K562 (cell line): ENCODE measurements around the gene OPCML. TPM values are rescaled to one million over a fixed set of nuclear protein-coding genes. Genes with fewer than 3 reads are reported as not detected.

Source experiments
- ATAC-seq: fragments of 200-7000 bp; cut with Tn5 transposase; 3 replicates; pipeline ENCODE4 v1.9.1; 2020; ENCODE audit warnings: moderate library complexity
- BruUV-seq: library from RNA; stranded (reverse); fragments of 400-500 nt; replicated peaks from 2 replicates; lab custom pipeline; 2021; lab: Mats Ljungman, UMichigan
- CTCF ChIA-PET: fragments of 300-600 bp; formaldehyde crosslinking; extraction: SDS; loops from one replicate; lab custom pipeline; 2021; ENCODE audit warnings: low intra/inter-chr PET ratio; lab: Yijun Ruan, JAX
- POLR2A ChIA-PET: fragments of 300-600, 350-650 bp; sonication (Branson Sonifier 250); formaldehyde crosslinking; extraction: SDS; loops from one replicate; lab custom pipeline; 2021; ENCODE audit warnings: antibody characterized with exemption, inconsistent platforms; lab: Yijun Ruan, JAX
- DNase-seq, 4 experiments: peaks; one replicate each; pipeline versions ENCODE4 v3.0.0 to v3.0.0-alpha.2; 2011 to 2018; ENCODE audit warnings: low spot score in 3 of 4, mixed read lengths in 3 of 4; ENCODE audit errors: extremely low read depth in 1 of 4
- FAIRE-seq: peaks from 2 replicates; lab custom pipeline; 2011; peaks lifted over from hg19 to GRCh38; lab: Jason Lieb, UNC
- H2AFZ ChIP-seq: 2 replicates; pipeline ENCODE4 v1.6.0; 2011; ENCODE audit warnings: low read depth, low read length, control low read depth, inconsistent platforms
- H3K27ac ChIP-seq: fragments of 200-600 bp; 3 replicates; pipeline ENCODE4 v1.8.0; 2011; ENCODE audit warnings: low read depth, mild to moderate bottlenecking, control low read depth, inconsistent platforms, low read length, moderate library complexity, mixed read lengths; ENCODE audit errors: extremely low read depth
- H3K27me3 ChIP-seq, 2 experiments: fragments of 300-600 bp in 1 of 2; 2 replicates in 1 of 2; 3 replicates in 1 of 2; pipeline versions ENCODE4 v1.6.0 to v1.8.0; 2011; ENCODE audit warnings: inconsistent platforms in 2 of 2, low read length in 2 of 2, mild to moderate bottlenecking in 1 of 2, mixed read lengths in 1 of 2, moderate library complexity in 1 of 2; ENCODE audit not compliant: control insufficient read depth in 2 of 2, insufficient read depth in 2 of 2
- H3K36me3 ChIP-seq: fragments of 300-600 bp; 3 replicates; pipeline ENCODE4 v1.8.0; 2011; ENCODE audit warnings: mild to moderate bottlenecking, low read length, inconsistent platforms; ENCODE audit not compliant: control insufficient read depth, insufficient read depth
- H3K4me1 ChIP-seq, 2 experiments: fragments of 200-600 bp in 1 of 2; replicated peaks in 1 of 2; 2 replicates in 1 of 2; 3 replicates in 1 of 2; pipeline versions ENCODE4 v1.5.1 to v1.8.0; 2011; ENCODE audit warnings: inconsistent platforms in 2 of 2, low read length in 2 of 2, mild to moderate bottlenecking in 1 of 2, mixed read lengths in 1 of 2, moderate library complexity in 1 of 2; ENCODE audit not compliant: control insufficient read depth in 2 of 2, insufficient read depth in 2 of 2
- H3K4me2 ChIP-seq: 2 replicates; pipeline ENCODE4 v1.6.1; 2011; ENCODE audit warnings: low read length, control low read depth, inconsistent platforms, mixed read lengths; ENCODE audit not compliant: insufficient read depth
- H3K4me3 ChIP-seq: fragments of 200-600 bp; sonication (generic), shearing (Covaris generic); 2 replicates; pipeline ENCODE4 v1.5.1; 2016; ENCODE audit warnings: control low read depth, inconsistent platforms
- H3K79me2 ChIP-seq: fragments of 200-600 bp; 3 replicates; pipeline ENCODE4 v1.8.0; 2011; ENCODE audit warnings: low read length, inconsistent platforms; ENCODE audit not compliant: control insufficient read depth, insufficient read depth
- H3K9ac ChIP-seq, 2 experiments: 2 replicates each; pipeline versions ENCODE4 v1.6.0 to v1.6.1; 2011; ENCODE audit warnings: low read depth in 2 of 2, low read length in 2 of 2, control low read depth in 1 of 2, inconsistent platforms in 1 of 2, mild to moderate bottlenecking in 1 of 2, mixed read lengths in 1 of 2; ENCODE audit not compliant: insufficient read depth in 1 of 2
- H3K9me1 ChIP-seq: one replicate; pipeline ENCODE4 v1.6.0; 2011; ENCODE audit warnings: inconsistent platforms, mild to moderate bottlenecking, low read length, moderate library complexity; ENCODE audit not compliant: control insufficient read depth, insufficient read depth
- H3K9me3 ChIP-seq: replicated peaks from 2 replicates; pipeline ENCODE4 v1.5.1; 2011; ENCODE audit warnings: low read depth, low read length, inconsistent platforms; ENCODE audit not compliant: control insufficient read depth, insufficient read depth
- H4K20me1 ChIP-seq: replicated peaks from 2 replicates; pipeline ENCODE4 v1.6.1; 2011; ENCODE audit warnings: low read length, inconsistent platforms, mixed read lengths; ENCODE audit not compliant: control insufficient read depth, insufficient read depth
- SMAD3 ChIP-seq: fragments of 450-650 bp; formaldehyde crosslinking; conservative IDR thresholded peaks from 2 replicates; pipeline ENCODE4 v1.4.0; 2020; ENCODE audit warnings: mild to moderate bottlenecking
- SMARCA4 ChIP-seq: fragments of 450-650 bp; IDR thresholded peaks from 2 replicates; pipeline ENCODE4 v1.6.1; 2016
- ZNF717 ChIP-seq: fragments of 250-450 bp; sonication (Bioruptor Pico); IDR thresholded peaks from 2 replicates; pipeline ENCODE4 v1.5.0; 2021
- WGBS: fragments of 100-300 bp; shearing (Covaris generic); methylation state at CpG from one replicate; pipeline ENCODE4 v1.1.6; 2016; ENCODE audit warnings: low coverage, mixed read lengths; ENCODE audit not compliant: insufficient coverage; ENCODE audit errors: missing lambda C conversion rate; 5-methylcytosine and 5-hydroxymethylcytosine counted together
- in situ Hi-C: fragments of 300-500 bp; cut with MboI; formaldehyde crosslinking; loops from 4 replicates; pipeline ENCODE4 v1.15.0; 2018; ENCODE audit warnings: inconsistent platforms, mixed read lengths
- intact Hi-C: fragments of 100-400 bp; cut with micrococcal nuclease; formaldehyde crosslinking; loops from 2 replicates; pipeline ENCODE4 v1.14.2; 2022
- polyA plus RNA-seq, 8 experiments: library from polyadenylated mRNA; depleted of rRNA in 4 of 8; stranded (reverse) in 5 of 8; unstranded in 3 of 8; fragments of >200 nt; fragmentation: Nextera tagmentation in 2 of 8; fragmentation: Illumina TruSeq in 1 of 8; extraction: Ambion mirVana in 2 of 8; extraction: Trizol in 1 of 8; gene quantifications; 2 replicates each; pipeline versions ENCODE4 v1.2.1 to v1.2.3, GENCODE V29; 2011 to 2014; ENCODE audit warnings: inconsistent platforms in 1 of 8, missing spikeins in 1 of 8
- total RNA-seq, 7 experiments: library from RNA; depleted of rRNA in 6 of 7; stranded (reverse); fragments of >200 nt in 6 of 7; fragmentation: Illumina TruSeq in 2 of 7; extraction: Trizol in 2 of 7; gene quantifications; 2 replicates each; pipeline versions ENCODE4 v1.2.1 to v1.2.3, GENCODE V29; 2011 to 2021; ENCODE audit warnings: low replicate concordance in 1 of 7
- TF ChIP-seq, protein P1 (sequence below): IDR thresholded peaks from 3 replicates; pipeline ENCODE4 v1.6.1; 2011; ENCODE audit warnings: borderline replicate concordance, mild to moderate bottlenecking, moderate library complexity; ENCODE audit not compliant: insufficient read length; ENCODE audit errors: extremely low read depth
- TF ChIP-seq, protein P2 (sequence below), 2 experiments: fragments of 450-650 bp; IDR thresholded peaks; 2 replicates each; pipeline ENCODE4 v1.6.1; 2018; ENCODE audit warnings: mild to moderate bottlenecking in 2 of 2, low read depth in 1 of 2; ENCODE audit not compliant: partially characterized antibody in 2 of 2
- TF ChIP-seq, protein P3 (sequence below): fragments of 450-650 bp; IDR thresholded peaks from 2 replicates; pipeline ENCODE4 v1.6.1; 2014; ENCODE audit warnings: low read depth, mild to moderate bottlenecking, moderate library complexity, borderline replicate concordance
- TF ChIP-seq, protein P4 (sequence below), 2 experiments: fragments of 450-650 bp in 1 of 2; IDR thresholded peaks; 2 replicates each; pipeline ENCODE4 v1.6.1; 2011 to 2017; ENCODE audit warnings: low read depth in 2 of 2, antibody characterized with exemption in 1 of 2, borderline replicate concordance in 1 of 2, low read length in 1 of 2, mild to moderate bottlenecking in 1 of 2, mixed read lengths in 1 of 2; ENCODE audit not compliant: control insufficient read depth in 1 of 2

Gene OPCML
- total and polyA plus RNA-seq, 9 of the 15 experiments (the other 6 are each of a cell fraction or from before 2014, with no cell fraction given): not detected

DNA sequence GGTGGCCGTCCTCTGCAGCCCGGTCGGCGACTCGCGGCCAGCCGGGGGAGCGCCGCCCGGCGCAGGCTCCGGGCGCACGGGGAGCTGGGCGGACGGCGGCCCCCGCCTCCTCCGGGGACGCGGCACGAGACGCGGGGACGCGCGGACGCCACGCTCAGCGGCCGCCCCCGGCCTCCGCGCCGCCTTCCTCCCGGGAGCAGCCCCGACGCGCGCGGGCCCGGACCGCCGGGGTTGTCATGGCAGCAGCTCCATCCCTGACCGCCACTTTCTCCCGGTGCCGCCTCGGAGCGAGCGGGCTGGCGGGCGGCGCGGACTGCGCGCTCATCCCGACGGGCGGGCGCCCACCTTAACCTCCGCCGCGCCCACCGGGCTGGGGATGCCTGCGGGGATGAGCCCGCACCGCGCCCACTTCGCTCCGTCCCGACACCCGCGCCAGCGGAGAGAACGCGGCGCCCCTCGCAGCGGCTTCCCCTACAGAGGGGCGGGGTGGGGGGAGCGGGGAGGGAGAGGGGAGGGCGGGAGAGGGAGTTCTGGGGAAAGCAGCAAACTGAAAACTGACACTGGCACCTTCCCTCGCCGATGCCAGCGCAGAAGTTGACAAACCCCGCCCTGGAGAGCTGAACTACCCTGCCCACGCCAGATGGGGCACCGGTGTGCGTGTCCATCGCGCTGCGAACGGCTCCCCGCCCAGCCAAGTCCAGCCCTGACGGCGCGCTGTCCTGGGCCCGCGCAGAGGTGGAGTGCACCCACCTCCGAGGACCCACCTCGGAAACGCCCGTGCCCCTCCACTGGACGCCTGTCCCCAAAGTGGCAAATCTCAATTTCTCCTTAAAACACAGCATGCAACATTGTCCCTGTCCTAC, 588.4 kb downstream of the OPCML start:
- POLR2A ChIA-PET: interaction anchor here (0.6 kb wide), 1 partner anchor 17 kb away, joined by 3 read pairs; no protein-coding TSS in a partner anchor
- CTCF ChIA-PET: no interaction called here
- TF ChIP-seq, protein P1, sequence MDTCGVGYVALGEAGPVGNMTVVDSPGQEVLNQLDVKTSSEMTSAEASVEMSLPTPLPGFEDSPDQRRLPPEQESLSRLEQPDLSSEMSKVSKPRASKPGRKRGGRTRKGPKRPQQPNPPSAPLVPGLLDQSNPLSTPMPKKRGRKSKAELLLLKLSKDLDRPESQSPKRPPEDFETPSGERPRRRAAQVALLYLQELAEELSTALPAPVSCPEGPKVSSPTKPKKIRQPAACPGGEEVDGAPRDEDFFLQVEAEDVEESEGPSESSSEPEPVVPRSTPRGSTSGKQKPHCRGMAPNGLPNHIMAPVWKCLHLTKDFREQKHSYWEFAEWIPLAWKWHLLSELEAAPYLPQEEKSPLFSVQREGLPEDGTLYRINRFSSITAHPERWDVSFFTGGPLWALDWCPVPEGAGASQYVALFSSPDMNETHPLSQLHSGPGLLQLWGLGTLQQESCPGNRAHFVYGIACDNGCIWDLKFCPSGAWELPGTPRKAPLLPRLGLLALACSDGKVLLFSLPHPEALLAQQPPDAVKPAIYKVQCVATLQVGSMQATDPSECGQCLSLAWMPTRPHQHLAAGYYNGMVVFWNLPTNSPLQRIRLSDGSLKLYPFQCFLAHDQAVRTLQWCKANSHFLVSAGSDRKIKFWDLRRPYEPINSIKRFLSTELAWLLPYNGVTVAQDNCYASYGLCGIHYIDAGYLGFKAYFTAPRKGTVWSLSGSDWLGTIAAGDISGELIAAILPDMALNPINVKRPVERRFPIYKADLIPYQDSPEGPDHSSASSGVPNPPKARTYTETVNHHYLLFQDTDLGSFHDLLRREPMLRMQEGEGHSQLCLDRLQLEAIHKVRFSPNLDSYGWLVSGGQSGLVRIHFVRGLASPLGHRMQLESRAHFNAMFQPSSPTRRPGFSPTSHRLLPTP: no peak
- TF ChIP-seq, protein P2, sequence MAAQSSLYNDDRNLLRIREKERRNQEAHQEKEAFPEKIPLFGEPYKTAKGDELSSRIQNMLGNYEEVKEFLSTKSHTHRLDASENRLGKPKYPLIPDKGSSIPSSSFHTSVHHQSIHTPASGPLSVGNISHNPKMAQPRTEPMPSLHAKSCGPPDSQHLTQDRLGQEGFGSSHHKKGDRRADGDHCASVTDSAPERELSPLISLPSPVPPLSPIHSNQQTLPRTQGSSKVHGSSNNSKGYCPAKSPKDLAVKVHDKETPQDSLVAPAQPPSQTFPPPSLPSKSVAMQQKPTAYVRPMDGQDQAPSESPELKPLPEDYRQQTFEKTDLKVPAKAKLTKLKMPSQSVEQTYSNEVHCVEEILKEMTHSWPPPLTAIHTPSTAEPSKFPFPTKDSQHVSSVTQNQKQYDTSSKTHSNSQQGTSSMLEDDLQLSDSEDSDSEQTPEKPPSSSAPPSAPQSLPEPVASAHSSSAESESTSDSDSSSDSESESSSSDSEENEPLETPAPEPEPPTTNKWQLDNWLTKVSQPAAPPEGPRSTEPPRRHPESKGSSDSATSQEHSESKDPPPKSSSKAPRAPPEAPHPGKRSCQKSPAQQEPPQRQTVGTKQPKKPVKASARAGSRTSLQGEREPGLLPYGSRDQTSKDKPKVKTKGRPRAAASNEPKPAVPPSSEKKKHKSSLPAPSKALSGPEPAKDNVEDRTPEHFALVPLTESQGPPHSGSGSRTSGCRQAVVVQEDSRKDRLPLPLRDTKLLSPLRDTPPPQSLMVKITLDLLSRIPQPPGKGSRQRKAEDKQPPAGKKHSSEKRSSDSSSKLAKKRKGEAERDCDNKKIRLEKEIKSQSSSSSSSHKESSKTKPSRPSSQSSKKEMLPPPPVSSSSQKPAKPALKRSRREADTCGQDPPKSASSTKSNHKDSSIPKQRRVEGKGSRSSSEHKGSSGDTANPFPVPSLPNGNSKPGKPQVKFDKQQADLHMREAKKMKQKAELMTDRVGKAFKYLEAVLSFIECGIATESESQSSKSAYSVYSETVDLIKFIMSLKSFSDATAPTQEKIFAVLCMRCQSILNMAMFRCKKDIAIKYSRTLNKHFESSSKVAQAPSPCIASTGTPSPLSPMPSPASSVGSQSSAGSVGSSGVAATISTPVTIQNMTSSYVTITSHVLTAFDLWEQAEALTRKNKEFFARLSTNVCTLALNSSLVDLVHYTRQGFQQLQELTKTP (IDR thresholded peaks at IDR 0.05; ENCODE audit: low read depth in 1 of 2, partially characterized antibody in 2 of 2): no peak
- no peak for TF ChIP-seq SMARCA4
- TF ChIP-seq, protein P3, sequence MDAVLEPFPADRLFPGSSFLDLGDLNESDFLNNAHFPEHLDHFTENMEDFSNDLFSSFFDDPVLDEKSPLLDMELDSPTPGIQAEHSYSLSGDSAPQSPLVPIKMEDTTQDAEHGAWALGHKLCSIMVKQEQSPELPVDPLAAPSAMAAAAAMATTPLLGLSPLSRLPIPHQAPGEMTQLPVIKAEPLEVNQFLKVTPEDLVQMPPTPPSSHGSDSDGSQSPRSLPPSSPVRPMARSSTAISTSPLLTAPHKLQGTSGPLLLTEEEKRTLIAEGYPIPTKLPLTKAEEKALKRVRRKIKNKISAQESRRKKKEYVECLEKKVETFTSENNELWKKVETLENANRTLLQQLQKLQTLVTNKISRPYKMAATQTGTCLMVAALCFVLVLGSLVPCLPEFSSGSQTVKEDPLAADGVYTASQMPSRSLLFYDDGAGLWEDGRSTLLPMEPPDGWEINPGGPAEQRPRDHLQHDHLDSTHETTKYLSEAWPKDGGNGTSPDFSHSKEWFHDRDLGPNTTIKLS: no peak
- no peak for TF ChIP-seq SMAD3
- no peak for TF ChIP-seq ZNF717
- TF ChIP-seq, protein P4, sequence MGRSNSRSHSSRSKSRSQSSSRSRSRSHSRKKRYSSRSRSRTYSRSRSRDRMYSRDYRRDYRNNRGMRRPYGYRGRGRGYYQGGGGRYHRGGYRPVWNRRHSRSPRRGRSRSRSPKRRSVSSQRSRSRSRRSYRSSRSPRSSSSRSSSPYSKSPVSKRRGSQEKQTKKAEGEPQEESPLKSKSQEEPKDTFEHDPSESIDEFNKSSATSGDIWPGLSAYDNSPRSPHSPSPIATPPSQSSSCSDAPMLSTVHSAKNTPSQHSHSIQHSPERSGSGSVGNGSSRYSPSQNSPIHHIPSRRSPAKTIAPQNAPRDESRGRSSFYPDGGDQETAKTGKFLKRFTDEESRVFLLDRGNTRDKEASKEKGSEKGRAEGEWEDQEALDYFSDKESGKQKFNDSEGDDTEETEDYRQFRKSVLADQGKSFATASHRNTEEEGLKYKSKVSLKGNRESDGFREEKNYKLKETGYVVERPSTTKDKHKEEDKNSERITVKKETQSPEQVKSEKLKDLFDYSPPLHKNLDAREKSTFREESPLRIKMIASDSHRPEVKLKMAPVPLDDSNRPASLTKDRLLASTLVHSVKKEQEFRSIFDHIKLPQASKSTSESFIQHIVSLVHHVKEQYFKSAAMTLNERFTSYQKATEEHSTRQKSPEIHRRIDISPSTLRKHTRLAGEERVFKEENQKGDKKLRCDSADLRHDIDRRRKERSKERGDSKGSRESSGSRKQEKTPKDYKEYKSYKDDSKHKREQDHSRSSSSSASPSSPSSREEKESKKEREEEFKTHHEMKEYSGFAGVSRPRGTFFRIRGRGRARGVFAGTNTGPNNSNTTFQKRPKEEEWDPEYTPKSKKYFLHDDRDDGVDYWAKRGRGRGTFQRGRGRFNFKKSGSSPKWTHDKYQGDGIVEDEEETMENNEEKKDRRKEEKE (IDR thresholded peaks at IDR 0.05; ENCODE audit: borderline replicate concordance in 1 of 2, control insufficient read depth in 1 of 2, low read depth in 2 of 2, low read length in 1 of 2): no peak
- H3K4me3 ChIP-seq: no peak overlapping the region
- ATAC-seq (no peak), FAIRE-seq (no peak), DNase-seq (no peak)
- no peak overlapping the region for H2AFZ ChIP-seq
- H3K9me3 ChIP-seq: no peaks in the 10 kb centered on the region
- H3K9me1 ChIP-seq: no peaks in the 10 kb centered on the region
- no peaks in the 10 kb centered on the region for H3K36me3 ChIP-seq
- intact Hi-C loops (loop anchor here (5.0 kb wide), 1 partner anchor 1252 kb away; no protein-coding TSS in a partner anchor), in situ Hi-C loops (no loop called here)
- H3K27me3 ChIP-seq: no peaks in the 10 kb centered on the region
- no peaks in the 10 kb centered on the region for H3K4me1 ChIP-seq
- H3K27ac ChIP-seq: no peak overlapping the region
- no TSS peak for BruUV-seq
- no peaks in the 10 kb centered on the region for H4K20me1 ChIP-seq
- 16% methylated on average over 25 of the region's 104 CpGs for WGBS
- H3K9ac ChIP-seq: no peak overlapping the region
- no peak overlapping the region for H3K4me2 ChIP-seq
- H3K79me2 ChIP-seq: no peaks in the 10 kb centered on the region
